Stimulated activated CD4-positive, alpha-beta T cell treated with anti-CD3 and anti-CD28 coated beads, TNF-alpha, amount 100 ng/mL, for 24 hours (primary cell): Measurements from ENCODE around the gene PLIN4.

ENCODE experiments used
- DNase-seq, 3 experiments: peaks; one replicate each; pipeline ENCODE4 v3.0.0-alpha.2; 2020; ENCODE audit warnings: low read depth in 3 of 3

Gene PLIN4

GRCh38 chr19:4507150-4507452 lies 11.2 kb downstream of the PLIN4 start:
- no peak for DNase-seq

- no peak for DNase-seq
Observed at GRCh38 chr19:4506449-4507149, 11.7 kb downstream of the PLIN4 start.

- no peak for DNase-seq
Observed at GRCh38 chr19:4505570-4506448, 12.5 kb downstream of the PLIN4 start.

GRCh38 chr19:4504891-4505569 lies 13.3 kb downstream of the PLIN4 start:
- DNase-seq: no peak

- DNase-seq: no peak
Observed at GRCh38 chr19:4504297-4504701, 14.0 kb downstream of the PLIN4 start.

- DNase-seq: no peak
Observed at GRCh38 chr19:4503825-4504170, 14.5 kb downstream of the PLIN4 start.

- no peak for DNase-seq
Observed at GRCh38 chr19:4503132-4503824, 15.0 kb downstream of the PLIN4 start.

GRCh38 chr19:4502282-4503131 lies 15.8 kb downstream of the PLIN4 start:
- DNase-seq: no peak

- no peak for DNase-seq
Observed at GRCh38 chr19:4501691-4502090, 16.6 kb downstream of the PLIN4 start.

GRCh38 chr19:4500841-4501591 lies 17.3 kb downstream of the PLIN4 start:
- no peak for DNase-seq

GRCh38 chr19:4499855-4500254 lies 18.4 kb downstream of the PLIN4 start:
- DNase-seq: no peak

- no peak for DNase-seq
Observed at GRCh38 chr19:4499318-4499717, 19.0 kb downstream of the PLIN4 start.

- DNase-seq: no peak
Observed at GRCh38 chr19:4498694-4499093, 19.6 kb downstream of the PLIN4 start.

- no peak for DNase-seq
Observed at GRCh38 chr19:4497770-4498389, 20.4 kb downstream of the PLIN4 start.

GRCh38 chr19:4496304-4496703 lies 22.0 kb downstream of the PLIN4 start:
- DNase-seq: no peak

GRCh38 chr19:4495471-4495870 lies 22.8 kb downstream of the PLIN4 start:
- no peak for DNase-seq

- DNase-seq: no peak
Observed at GRCh38 chr19:4494691-4495064, 23.6 kb downstream of the PLIN4 start.

GRCh38 chr19:4493929-4494690 lies 24.2 kb downstream of the PLIN4 start:
- DNase-seq: no peak
